GM12878 (cell line): ENCODE data around the gene CFAP90. TPM values are rescaled to one million over a fixed set of nuclear protein-coding genes. Genes with fewer than 3 reads are reported as not detected.

Source experiments
- ASH2L ChIP-seq: fragments of 300-600, 200-600 bp; sonication (generic); IDR thresholded peaks from 2 replicates; pipeline ENCODE4 v1.6.1; 2017; ENCODE audit warnings: low read depth, mild to moderate bottlenecking, borderline replicate concordance
- ATF7 ChIP-seq: fragments of 450-650 bp; IDR thresholded peaks from 2 replicates; pipeline ENCODE4 v1.6.1; 2016; ENCODE audit warnings: low read depth, mild to moderate bottlenecking
- BHLHE40 ChIP-seq, 2 experiments: fragments of 450-650 bp in 1 of 2; IDR thresholded peaks; 2 replicates each; pipeline ENCODE4 v1.6.1; 2011 to 2017; ENCODE audit warnings: low read depth in 2 of 2, borderline replicate concordance in 1 of 2, improper control_type of control experiment in 1 of 2, low read length in 1 of 2, mild to moderate bottlenecking in 1 of 2
- CREB1 ChIP-seq: IDR thresholded peaks from 2 replicates; pipeline ENCODE4 v1.6.1; 2012; ENCODE audit warnings: low read depth, mild to moderate bottlenecking, inconsistent platforms
- ESRRA ChIP-seq: IDR thresholded peaks from 2 replicates; pipeline ENCODE4 v1.6.1; 2012; ENCODE audit warnings: mild to moderate bottlenecking, low read length, improper control_type of control experiment
- IKZF2 ChIP-seq, 2 experiments: fragments of 450-650 bp; IDR thresholded peaks; 2 replicates each; pipeline ENCODE4 v1.6.1; 2017; ENCODE audit warnings: mild to moderate bottlenecking in 2 of 2, moderate library complexity in 2 of 2
- MTA3 ChIP-seq: IDR thresholded peaks from 2 replicates; pipeline ENCODE4 v1.6.1; 2012; ENCODE audit warnings: low read length, inconsistent platforms, borderline replicate concordance
- NBN ChIP-seq: fragments of 450-650 bp; IDR thresholded peaks from 2 replicates; pipeline ENCODE4 v1.6.1; 2016
- NR2C2 ChIP-seq: IDR thresholded peaks from 2 replicates; pipeline ENCODE4 v1.6.1; 2011; ENCODE audit warnings: borderline replicate concordance, low read depth; ENCODE audit not compliant: control insufficient read depth, insufficient read length
- POLR2A ChIP-seq: IDR thresholded peaks from 2 replicates; pipeline ENCODE4 v1.6.1; 2011; ENCODE audit warnings: low read depth, mild to moderate bottlenecking, low read length
- ZSCAN29 ChIP-seq: fragments of 450-650 bp; IDR thresholded peaks from 2 replicates; pipeline ENCODE4 v1.6.1; 2017; ENCODE audit warnings: mild to moderate bottlenecking, moderate library complexity
- polyA plus RNA-seq, 11 experiments: library from polyadenylated mRNA; depleted of rRNA in 4 of 11; unstranded in 6 of 11; stranded (reverse) in 5 of 11; fragments of >200 nt; fragmentation: Nextera tagmentation in 4 of 11; fragmentation: Illumina TruSeq in 1 of 11; extraction: Ambion mirVana in 4 of 11; extraction: Trizol in 1 of 11; gene quantifications; 1 replicate in 1 of 11; 2 replicates in 10 of 11; pipeline versions ENCODE4 v1.2.1 to v1.2.3, GENCODE V29; 2011 to 2016; ENCODE audit warnings: inconsistent platforms in 2 of 11, missing spikeins in 2 of 11, low read depth in 1 of 11
- total RNA-seq, 4 experiments: library from RNA; depleted of rRNA in 3 of 4; stranded (reverse); fragments of >200 nt in 3 of 4; fragmentation: Illumina TruSeq in 1 of 4; extraction: Trizol in 1 of 4; gene quantifications; 2 replicates each; pipeline versions ENCODE4 v1.2.1 to v1.2.3, GENCODE V29; 2013 to 2021
- TF ChIP-seq, protein P1 (sequence below), 3 experiments: IDR thresholded peaks in 2 of 3; conservative IDR thresholded peaks in 1 of 3; 2 replicates each; pipeline ENCODE4 v1.5.1; 2011; ENCODE audit warnings: low read depth in 3 of 3, low read length in 3 of 3, mild to moderate bottlenecking in 3 of 3, control low read depth in 2 of 3, moderate library complexity in 2 of 3, inconsistent platforms in 1 of 3, mixed read lengths in 1 of 3; ENCODE audit not compliant: control insufficient read depth in 2 of 3, insufficient read depth in 1 of 3; ENCODE audit errors: extremely low read depth in 1 of 3
- TF ChIP-seq, protein P2 (sequence below): fragments of 450-650 bp; IDR thresholded peaks from 2 replicates; pipeline ENCODE4 v1.6.1; 2016; ENCODE audit warnings: mild to moderate bottlenecking

The CFAP90 gene
- total and polyA plus RNA-seq, 10 of the 15 experiments (the other 5 are each of a cell fraction or from before 2014, with no cell fraction given), result not detected

DNA sequence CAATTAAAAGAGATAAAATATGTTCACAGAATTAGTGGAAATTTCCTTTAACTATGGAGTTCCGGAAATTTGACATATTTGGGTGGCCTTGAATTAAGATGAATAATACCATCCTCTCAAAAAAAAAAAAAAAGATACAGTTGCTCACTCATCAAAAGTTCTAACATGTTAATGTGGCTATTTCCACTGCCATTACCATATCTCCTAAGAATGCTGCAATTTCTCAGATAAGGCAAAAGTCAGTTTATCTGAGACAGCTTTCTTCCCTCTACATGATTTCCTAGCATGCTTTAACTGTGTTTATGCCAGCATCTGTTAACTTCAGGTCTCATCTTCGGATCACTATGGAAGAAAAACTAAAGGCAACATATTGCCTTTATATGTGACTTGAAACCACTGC is 15.3 kb upstream of the CFAP90 start (continued):
- TF ChIP-seq ESRRA, result no peak
- no peak for TF ChIP-seq IKZF2 (IDR thresholded peaks at IDR 0.05)
- TF ChIP-seq ZSCAN29, result no peak
- TF ChIP-seq NBN, result no peak
- TF ChIP-seq CREB1, result no peak
- TF ChIP-seq ATF7, result no peak
- TF ChIP-seq, protein P1, sequence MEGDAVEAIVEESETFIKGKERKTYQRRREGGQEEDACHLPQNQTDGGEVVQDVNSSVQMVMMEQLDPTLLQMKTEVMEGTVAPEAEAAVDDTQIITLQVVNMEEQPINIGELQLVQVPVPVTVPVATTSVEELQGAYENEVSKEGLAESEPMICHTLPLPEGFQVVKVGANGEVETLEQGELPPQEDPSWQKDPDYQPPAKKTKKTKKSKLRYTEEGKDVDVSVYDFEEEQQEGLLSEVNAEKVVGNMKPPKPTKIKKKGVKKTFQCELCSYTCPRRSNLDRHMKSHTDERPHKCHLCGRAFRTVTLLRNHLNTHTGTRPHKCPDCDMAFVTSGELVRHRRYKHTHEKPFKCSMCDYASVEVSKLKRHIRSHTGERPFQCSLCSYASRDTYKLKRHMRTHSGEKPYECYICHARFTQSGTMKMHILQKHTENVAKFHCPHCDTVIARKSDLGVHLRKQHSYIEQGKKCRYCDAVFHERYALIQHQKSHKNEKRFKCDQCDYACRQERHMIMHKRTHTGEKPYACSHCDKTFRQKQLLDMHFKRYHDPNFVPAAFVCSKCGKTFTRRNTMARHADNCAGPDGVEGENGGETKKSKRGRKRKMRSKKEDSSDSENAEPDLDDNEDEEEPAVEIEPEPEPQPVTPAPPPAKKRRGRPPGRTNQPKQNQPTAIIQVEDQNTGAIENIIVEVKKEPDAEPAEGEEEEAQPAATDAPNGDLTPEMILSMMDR (IDR thresholded peaks at IDR 0.05 in 2 of 3, conservative IDR thresholded peaks at IDR 0.05 in 1 of 3; ENCODE audit: control insufficient read depth in 2 of 3, extremely low read depth in 1 of 3, insufficient read depth in 1 of 3, low read depth in 3 of 3, low read length in 3 of 3), result no peak
- no peak for TF ChIP-seq POLR2A
- TF ChIP-seq, protein P2, sequence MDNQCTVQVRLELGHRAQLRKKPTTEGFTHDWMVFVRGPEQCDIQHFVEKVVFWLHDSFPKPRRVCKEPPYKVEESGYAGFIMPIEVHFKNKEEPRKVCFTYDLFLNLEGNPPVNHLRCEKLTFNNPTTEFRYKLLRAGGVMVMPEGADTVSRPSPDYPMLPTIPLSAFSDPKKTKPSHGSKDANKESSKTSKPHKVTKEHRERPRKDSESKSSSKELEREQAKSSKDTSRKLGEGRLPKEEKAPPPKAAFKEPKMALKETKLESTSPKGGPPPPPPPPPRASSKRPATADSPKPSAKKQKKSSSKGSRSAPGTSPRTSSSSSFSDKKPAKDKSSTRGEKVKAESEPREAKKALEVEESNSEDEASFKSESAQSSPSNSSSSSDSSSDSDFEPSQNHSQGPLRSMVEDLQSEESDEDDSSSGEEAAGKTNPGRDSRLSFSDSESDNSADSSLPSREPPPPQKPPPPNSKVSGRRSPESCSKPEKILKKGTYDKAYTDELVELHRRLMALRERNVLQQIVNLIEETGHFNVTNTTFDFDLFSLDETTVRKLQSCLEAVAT, result no peak
- TF ChIP-seq ASH2L, result no peak
- no peak for TF ChIP-seq MTA3
- TF ChIP-seq NR2C2, result no peak
- no peak for TF ChIP-seq BHLHE40 (IDR thresholded peaks at IDR 0.05; ENCODE audit: borderline replicate concordance in 1 of 2, low read depth in 2 of 2, low read length in 1 of 2)
